Middle frontal gyrus (tissue), 1 donor: ENCODE data around the gene PSMB10.

ENCODE experiments used
- DNase-seq: peaks from one replicate; pipeline ENCODE4 v3.0.0-alpha.2; 2015; ENCODE audit warnings: low spot score; ENCODE audit errors: extremely low spot score

Gene PSMB10

DNA sequence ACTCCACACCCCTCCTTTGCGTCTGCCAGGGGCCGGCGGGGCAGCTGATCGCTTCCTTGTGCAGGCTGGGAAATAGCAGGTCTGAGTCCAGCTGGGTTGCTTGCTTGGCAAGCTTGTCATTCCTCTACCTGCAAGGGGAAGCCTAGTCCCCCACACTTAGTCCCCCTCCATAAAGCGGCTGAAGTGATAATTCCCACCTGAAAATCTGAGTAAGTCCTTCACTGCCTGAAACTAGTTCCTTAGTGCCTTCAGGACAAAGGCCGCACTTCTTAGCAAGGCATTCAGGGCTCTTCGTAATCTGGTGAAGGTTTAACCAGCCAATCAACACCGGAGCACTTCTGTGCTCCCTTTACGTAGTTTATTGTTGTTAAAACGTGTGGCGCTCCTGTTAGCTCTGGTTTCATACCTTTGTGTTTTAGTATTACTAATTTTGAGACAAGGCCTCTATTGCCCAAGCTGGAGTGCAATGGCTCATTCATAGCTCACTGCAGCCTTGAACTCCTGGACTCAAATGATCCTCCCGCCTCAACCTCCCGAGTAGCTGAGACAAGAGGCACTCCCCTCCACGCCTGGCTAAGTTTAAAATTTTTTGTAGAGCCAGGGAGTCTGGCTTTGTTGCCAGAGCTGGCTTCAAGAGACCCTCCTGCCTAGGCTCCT is 42.8 kb downstream of the PSMB10 start:
- no peak for DNase-seq

DNA sequence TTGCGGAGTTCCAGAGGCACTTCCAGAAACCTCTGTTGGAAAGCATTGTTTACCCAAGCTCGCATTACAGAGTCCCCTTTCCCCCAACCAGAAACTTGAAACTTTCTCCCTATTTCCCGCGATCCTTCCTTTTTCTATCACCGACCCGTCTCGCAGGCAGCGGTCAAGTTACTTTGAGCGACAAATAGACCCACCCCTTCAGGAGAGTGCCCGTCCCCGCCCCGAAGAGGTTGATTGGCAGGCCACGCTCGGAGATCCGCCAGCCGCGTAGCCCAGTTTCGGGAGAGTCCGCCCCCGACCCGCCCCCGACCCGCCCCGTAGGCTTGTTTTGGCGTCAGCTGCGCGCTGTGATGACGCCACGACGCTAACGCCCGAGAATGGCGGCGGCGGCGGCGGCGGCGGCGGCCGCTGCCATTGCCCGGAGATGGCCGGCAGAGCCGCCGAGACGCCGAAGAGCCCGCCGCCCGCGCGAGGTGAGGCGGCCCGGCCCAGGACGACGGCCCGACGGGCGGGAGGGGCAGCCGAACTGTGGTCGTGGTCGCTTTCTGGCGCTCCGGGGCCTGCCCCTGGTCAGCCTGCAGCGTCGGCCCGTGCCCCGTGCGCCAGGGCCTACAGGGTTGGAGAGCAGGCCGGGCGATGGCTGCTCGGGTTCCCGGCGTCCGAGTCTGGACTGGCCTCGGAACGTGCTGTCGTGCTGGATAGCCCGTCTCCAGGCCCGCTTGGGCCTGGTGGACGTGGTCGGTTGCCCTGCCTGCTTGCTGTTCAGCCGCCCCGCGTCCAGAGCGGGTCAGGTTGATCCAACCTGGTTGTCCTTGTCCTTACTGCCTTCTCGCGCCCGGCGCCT is 43.5 kb downstream of the PSMB10 start, which contains the start of gene PSKH1:
TSS of gene PSKH1 (plus strand) at position 356 of the 844 bp plus-strand sequence. CDS start 15,496 bp downstream, outside the sequence.
- DNase-seq: peak; percentile 87

DNA sequence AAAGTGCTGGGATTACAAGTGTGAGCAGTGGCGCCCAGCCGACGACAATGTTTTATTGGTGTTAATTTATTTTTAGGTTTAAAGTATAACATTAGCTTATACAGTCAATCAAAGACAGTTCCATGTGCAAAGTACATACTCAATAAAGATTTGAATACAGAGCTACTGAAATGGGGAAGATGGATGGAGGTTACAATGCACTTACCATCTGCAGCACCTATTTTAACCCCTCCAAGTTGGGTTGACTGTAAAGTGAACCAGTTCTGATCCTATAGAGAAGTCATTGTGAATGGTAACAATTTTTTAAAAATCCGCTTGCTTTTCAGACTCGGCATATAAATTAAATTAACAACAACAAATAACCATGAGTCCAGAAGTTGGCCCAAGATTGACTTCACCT is 44.3 kb downstream of the PSMB10 start:
- no peak for DNase-seq

DNA sequence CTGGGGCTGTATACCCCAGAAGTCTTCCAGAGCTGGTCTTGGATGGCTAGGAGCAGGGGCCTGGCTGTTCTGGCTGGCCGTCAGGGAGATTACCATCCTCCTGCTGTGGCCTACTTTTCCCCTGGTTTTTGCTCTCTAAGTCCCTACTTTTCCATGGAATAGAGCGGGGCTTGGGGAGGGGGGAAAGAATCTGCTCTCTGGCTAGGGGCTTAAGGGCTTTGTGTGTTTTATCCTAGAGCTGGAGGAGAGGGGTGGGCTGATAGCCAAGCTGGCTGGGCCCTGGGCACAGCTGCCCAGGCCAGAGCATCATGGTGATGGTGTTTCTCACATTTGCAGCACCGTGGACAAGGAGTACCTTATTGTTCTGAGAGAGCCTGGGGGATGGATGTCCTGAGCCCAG is 48.3 kb downstream of the PSMB10 start:
- no peak for DNase-seq

DNA sequence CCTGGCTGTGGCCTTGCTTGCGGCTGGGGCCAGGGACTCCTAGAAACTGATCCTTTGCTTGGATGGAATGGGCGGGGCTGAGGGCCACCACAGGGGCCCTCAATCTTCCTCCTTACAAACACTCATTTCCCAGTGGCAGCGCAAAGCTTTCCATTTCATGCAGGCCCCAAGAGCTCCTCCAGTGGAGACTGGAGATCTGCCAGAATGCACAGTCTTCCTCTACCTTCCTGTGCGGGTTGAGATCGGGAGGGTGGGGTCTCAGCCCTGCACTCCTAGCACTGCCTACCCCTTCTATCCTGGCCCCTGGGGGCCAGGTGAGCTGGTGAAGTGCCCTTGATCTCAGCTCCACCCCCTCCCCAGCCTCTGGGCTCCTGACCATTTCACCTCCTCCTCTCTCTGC is 50.3 kb downstream of the PSMB10 start:
- DNase-seq: no peak

DNA sequence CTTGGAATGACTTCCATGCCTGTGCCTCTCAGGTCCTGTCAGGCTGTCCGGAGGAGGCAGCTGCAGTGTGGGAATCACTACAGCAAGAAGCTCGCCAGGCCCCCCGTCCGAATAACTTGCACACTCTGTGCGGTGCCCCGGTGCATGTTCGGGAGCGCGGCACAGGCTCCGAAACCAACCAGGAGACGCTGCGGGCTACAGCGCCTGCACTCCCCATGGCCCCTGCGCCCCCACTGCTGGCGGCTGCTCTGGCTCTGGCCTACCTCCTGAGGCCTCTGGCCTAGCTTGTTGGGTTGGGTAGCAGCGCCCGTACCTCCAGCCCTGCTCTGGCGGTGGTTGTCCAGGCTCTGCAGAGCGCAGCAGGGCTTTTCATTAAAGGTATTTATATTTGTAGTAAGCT is 50.7 kb downstream of the PSMB10 start:
- DNase-seq: no peak

DNA sequence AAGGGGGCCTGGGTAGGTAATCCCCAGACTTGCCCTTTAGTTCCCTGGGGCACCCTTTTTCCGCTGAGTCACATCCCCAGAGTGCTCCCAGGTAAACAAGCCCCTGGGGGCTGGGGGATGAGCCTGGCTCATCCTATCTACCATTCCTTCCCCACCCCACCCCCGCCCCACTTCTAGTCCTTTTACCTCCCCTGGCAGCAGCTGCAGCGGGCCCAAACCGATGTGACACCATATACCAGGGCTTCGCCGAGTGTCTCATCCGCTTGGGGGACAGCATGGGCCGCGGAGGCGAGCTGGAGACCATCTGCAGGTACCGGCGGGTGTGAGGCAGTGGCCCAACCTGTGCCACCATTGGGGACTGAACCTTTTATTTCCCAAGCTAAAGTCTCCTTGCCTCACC is 51.1 kb downstream of the PSMB10 start:
- DNase-seq: no peak

DNA sequence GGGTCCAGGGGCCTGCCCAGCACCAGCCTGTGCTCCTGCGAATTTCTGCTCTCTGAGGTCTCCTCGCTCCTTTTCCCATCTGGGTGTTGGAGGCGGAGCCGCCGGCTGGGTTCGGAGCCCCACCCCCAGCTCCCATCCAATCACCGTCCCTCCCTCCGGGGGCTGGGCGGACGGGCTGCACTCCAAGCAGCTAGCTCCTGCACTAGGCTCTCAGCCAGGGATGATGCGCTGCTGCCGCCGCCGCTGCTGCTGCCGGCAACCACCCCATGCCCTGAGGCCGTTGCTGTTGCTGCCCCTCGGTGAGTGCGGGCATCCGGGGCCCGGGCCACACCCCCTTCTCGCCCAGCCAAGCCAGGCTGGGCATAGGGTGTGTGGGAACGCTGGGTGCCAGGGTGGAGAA is 52.0 kb downstream of the PSMB10 start, which contains the start of gene NRN1L:
TSS of gene NRN1L (plus strand) at position 202 of the 400 bp plus-strand sequence. CDS start at position 221, 19 bp downstream.
- peak; percentile 85 for DNase-seq
